COR-L47 (cell line): Measurements from ENCODE around the gene SPSB3.
A peak's percentile ranks its signal among the peaks of the same experiment; 100 is the strongest.

Source experiments
- DNase-seq: peaks from one replicate; lab custom pipeline; 2025; lab: John Stamatoyannopoulos, UW

Gene SPSB3

DNA sequence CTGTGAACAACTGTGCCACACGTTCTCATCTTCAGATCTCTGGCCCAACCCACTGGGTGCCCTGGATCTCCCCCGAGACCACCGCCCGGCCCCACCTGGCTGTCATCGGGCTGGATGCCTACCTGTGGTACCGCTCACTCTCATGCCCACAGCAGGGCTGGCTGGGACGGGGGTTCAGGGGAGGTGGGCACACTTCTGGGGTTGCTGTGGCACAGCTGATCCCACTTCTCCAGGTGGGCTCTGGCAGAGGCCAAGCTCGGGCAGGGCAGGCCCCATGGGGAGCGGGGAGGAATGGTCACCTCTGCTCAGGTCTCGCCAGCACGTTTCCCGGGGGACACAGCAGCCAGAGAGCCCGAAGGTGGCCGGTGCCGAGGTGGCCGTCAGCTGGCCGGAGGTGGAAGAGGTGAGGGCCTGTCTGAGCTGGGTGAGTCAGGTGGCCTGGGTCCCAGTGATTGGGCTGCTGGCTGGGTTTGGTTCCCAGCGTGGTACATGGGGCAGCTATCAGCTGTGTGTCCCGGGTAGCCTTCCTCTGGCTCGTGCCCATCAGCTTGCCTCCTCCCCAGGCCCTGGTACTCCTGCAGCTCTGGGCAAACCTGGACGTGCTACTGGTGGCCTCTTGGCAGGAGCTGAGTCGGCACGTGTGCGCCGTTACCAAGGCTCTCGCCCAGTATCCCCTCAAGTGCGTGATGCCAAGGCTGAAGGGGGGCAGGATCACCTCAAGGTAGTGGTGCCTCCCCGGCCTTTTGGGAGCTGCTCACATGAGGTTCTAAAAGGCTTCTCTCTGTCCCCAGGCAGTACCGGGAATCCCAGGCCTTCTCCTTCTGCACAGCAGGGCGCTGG lies 7.1 kb downstream of the SPSB3 start:
- DNase-seq = no peak

DNA sequence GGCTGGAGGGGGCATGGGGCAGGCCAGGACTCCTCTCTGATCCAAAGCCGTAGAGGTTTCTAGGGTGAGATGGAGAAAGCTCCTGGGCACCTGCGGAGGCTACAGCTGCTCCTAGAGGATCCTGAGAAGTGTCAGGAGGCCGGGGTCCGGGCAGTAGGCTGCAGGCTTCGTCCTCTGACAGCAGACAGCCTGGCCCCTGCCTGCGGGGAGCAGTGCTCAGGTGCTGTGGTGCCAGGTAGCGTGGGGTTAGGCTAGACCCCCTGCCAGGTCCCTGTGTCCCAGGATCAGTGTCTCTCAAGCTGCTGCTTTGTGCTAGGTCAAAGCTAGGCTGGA lies 8.0 kb downstream of the SPSB3 start:
- DNase-seq = no peak

DNA sequence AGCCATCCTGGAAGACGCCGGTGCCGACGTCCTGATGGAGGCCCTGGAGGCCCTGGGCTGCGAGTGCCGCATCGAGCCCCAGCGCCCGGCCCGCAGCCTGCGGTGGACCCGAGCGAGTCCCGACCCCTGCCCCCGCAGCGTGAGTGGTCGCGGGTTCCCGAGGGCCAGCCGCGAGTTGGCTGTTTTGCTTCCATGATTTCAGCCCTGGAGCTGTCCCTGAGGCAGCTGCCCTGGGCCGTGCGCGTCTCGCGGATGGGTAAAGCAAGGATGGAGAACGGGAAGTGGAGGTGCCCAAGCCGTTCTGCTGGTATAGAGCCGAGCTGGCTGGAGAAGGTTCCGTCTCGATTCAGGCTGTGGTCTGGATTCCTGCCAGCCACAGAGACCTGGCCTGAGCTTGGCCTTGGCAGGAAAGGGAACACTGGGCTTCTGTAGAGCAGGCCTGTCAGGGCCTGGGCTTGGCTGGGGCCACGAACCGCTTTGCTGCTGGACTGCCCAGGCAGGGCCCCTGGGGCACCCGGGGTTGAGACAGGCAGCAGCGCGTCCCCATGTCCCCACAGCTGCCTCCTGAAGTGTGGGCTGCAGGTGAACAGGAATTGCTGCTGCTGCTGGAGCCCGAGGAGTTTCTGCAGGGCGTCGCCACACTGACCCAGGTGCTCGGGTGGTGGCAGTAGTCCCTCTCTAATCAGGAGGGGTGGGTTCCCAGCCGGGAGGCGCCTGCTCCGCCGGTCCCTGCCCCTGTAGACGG lies 8.5 kb downstream of the SPSB3 start:
- no peak for DNase-seq

DNA sequence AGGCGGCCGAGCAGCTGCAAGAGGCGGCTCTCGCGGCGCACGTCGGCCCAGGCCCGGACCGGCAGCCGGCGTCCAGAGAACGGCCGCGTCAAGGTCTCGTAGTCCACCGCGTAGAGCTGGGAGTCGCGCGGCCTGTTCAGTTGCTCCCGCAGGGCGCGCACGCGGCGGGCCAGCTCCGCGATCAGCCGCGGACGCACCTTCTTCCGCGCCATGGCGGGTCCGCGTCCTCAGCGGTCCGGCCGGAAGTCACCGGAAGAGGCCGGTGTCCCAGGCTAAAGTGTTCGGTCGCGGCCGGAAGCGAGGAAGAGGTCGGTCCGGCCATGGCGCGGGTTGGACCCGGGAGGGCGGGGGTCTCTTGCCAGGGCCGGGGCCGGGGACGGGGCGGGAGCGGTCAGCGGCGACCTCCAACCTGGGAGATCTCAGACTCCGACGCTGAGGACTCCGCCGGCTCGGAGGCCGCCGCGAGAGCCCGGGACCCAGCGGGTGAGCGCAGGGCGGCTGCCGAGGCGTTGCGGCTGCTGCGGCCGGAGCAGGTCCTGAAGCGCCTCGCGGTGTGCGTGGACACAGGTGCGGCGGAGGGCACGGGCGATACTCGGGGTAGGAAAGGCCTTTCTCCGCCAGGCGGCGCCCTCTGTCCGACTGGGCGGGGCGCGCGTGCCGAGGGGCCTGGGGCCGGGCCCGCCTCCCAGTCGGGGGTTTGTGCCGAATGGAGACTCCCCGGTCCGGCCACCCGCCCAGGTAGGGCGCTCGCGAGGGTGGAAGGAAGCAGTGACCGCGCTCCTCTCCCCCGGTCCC lies 9.3 kb downstream of the SPSB3 start, which contains the start of gene MRPS34:
Gene MRPS34 (minus strand): TSS at position 227 of the 795 bp plus-strand sequence. CDS start 15 bp downstream, at position 212.
- peak; percentile 78 for DNase-seq

DNA sequence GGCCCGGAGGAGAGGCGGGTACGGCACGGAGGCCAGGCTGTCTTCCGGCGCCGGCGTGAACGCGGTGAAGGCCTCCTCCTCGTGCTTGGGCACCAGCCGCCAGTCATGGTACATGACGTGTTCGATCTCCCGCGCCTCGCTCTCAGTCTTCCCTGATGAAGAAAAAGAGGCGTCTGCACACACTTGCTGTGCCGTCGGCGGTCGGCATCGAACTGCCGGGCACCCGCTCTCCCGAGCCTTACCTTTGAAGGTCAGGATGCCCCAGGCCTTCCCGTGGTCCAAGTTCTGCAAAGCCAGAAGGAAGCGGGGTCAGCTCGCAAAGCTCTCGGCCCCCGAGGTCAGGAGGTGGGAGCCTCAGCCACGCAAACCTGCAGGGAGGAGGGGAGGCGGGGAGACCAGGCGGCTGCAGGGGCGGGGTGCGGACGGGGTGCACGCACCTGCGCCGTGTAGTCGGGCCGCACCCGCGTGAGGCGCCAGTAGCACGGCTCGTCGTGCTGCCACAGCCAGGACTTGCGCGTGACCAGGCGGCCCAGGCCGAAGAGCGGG lies 9.9 kb downstream of the SPSB3 start, which contains the start of gene EME2:
Gene EME2 (plus strand): TSS at position 449 of the 546 bp plus-strand sequence. CDS start 418 bp downstream, outside the sequence.
- DNase-seq = no peak

DNA sequence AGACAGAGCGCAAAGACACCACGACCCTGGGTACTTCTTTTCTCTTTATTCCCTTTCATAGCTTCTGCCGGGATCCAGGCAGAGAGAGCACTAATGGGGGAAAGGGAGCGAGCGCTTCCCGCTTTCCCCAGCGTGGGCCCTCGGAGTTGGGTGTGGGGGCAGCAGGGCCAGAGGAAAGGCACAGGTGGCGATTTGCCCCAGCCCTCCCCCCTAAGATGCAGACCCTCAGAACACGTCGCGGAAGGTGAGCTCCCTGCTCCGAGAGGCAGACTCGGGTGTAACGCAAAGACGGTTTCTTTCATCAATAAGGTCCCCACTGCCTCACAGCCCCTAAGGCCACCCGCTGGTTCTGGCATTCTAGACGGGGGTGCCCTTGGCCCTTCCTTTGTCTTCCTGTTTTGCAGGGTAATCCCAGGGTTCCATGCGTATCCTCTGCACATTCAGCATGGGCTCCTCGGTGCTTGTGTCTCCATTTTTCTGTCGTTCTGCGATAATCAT lies 10.5 kb downstream of the SPSB3 start:
- no peak for DNase-seq

DNA sequence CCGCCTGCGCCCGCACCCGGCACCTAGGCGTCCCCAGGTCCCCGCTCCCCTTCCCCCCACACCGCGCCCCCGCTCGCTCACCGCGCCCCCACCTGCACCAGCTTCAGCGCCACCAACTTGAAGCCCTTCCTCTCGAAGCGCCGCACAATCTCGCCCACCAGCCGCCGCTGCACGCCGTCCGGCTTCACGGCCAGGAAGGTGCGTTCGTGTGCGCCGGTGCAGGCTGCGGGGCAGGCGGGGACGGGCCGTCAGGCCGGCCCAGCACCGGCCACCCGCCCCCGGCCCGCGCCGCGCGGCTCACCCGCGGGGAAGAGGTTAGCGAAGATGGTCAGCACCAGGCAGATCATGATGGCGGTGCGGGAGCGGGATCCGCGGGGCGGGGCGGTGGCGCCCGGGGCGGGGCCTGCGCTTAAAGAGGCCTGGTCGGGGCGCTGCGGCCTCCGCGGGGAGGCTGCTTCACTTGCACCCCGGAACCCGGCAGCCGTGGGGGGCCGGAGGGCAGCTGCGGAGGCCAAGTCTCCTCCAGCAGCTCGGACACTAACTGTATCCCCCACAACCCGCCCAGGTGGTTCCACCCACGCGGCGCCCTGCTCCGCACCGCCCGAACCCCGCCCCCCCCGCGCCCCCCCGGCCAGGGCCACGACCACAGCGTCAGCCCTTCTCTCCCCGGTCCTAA lies 11.0 kb downstream of the SPSB3 start, which contains the start of gene NME3:
Gene NME3 (minus strand): TSS at position 356 of the 676 bp plus-strand sequence. CDS start 9 bp downstream, at position 347.
- peak; percentile 30 for DNase-seq

DNA sequence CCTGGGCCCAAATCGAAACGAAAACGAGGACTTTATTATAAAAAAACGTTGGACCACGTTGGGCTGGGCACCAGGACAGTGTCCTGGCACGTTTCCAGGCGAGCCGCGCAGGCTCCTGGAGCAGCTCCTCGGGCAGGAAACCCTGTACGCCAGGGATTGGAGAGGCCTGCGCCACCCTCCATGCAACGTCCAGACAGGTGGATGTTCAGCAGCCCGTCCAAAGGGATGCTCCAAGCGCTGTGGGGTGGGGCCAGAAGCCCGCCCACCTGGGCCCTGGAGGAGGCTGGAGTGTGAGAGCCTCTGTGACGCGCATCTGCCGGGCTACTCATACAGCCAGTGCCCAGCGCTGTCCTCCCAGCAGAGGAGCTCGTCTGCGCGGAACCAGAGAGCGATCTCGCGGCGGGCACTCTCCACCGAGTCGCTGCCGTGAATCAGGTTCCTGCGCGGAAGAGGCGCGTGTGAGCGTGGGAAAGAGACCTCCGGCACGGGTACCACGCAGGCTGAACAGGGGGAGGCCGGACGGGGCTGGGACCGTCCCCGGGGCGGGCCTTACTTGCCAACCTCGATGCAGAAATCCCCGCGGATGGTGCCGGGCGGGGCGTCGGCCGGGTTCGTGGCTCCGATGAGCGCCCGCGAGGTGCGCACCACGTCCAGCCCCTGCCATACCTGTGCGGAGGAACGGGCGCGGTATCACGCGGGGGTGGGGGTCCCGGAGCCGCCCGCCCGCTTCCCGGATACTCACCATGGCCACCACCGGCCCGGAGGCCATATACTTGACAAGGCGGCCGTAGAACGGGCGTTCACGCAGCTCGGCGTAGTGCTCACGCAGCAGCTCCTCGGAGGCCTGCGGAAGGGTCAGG lies 11.8 kb downstream of the SPSB3 start:
- DNase-seq = peak; percentile 75

DNA sequence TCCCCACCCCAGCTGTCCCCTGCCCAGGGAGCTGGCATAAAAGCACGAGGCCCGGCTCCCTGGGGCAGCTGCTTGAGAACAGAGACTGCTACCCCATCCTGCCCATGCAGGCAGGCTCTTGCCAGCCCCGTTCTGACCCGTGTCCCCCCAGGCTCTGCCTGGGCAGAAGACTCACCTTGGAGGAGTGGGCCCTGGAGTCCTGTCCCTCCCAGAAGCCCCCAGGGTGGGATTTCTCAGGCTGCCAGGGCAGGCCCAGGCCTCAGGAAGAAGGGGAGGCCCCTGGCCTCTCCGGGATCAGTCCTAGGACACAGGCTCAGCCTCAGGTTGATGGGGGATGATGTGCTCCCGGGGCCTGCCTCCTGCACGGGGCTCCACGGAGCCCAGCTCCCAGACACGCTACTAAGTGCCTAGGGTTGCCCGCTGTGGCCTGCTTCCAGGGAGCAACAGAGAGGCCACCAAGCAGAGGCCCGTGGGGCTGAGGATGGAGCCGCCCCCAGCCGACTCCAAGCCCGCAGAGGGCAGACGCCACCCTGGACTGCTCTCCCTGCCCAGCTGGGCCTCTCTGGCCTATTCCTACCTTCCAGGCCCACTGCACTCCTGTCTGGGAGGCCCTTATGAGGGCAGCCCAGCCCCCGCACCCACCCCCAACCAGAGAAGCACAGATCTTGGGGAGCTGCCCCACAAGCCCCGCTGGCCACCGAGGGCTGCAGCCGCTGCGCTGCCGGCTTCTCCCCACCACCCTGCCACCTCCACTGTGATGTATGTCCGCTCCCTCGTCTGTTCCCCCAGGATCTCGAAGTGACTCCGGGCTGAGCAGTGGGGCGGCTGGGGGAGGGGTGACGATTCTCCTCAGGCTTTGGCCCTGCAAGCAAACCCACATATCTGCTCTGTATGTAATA lies 12.7 kb downstream of the SPSB3 start:
- no peak for DNase-seq

DNA sequence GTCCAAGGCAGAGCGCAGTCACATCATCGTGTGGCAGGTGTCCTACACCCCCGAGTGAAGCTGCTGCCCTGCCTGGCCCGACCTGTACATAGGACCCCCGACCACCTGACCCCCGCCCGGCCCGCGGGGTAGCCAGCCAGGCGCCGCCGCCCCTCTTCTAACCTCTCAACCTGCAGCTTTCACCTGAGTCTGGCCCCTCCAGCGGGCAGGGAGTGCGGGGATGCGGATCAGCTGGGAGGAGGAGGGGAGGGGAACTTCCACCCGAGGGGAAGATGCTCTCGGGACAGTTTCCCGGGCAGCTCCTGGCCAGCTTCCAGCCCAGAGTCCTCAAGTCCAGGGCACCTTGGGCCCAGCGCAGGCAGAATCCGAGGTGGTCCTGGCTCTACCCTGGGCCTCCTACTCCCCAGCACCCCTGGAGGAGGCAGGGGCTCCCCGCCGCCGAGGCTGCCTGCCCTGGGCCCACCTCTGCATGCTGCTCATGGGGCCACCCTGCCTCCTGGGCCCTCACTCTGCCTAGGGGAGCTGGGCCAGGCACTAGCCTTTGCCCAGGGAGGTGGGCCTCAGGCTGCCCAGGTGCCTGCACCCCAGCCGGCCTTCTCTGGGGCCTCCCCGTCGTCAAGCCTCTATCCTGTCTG lies 13.5 kb downstream of the SPSB3 start:
- no peak for DNase-seq

DNA sequence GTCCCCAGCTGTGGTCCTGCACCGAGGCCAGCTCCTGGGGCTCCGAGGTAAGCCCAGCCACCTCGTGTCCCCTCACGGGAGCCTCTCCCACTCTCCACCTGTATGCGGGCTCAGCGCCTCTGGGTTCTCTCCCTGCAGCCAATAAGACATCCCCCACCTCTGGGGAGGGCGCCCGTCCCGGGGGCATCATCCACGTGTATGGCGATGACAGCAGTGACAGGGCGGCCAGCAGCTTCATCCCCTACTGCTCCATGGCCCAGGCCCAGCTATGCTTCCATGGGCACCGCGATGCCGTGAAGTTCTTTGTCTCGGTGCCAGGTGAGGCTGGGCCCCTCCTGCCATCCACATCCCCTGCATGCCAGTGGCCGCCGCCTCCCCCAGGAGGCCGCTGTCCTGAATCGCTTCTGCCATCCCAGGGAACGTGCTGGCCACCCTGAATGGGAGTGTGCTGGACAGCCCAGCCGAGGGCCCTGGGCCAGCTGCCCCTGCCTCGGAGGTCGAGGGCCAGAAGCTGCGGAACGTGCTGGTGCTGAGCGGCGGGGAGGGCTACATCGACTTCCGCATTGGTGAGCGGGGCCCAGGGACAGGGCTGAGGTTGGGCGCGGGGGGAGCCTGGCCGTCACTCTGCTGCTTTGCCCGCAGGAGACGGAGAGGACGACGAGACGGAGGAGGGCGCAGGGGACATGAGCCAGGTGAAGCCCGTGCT lies 14.2 kb downstream of the SPSB3 start:
- DNase-seq = no peak

DNA sequence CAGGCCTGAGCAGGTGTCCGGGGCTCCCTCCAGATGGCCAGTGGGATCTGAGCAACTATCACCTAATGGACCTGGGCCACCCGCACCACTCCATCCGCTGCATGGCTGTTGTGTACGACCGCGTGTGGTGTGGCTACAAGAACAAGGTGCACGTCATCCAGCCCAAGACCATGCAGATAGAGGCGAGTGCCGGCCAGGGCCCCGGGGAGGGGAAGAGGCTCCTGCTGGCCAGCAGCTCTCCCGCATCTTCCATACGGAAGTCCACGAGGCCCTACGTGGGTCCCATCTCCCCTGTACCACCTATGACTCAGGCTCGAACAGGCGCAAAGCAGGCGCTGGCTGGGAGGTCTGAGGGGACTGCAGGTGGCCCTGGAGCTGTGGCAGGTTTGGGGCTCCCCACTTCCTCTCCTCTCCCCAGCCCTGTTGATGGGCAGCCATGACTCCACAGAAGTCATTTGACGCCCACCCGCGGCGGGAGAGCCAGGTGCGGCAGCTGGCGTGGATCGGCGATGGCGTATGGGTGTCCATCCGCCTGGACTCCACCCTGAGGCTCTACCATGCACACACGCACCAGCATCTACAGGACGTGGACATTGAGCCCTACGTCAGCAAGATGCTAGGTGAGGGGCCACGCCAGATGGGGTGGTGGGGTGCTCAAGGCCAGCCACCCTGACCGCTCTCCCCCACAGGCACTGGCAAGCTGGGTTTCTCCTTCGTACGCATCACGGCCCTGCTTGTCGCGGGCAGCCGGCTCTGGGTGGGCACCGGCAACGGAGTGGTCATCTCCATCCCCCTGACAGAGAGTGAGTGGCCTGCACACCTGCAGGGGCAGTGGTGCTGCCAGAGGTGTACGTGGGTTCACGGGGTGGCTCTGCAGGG lies 15.0 kb downstream of the SPSB3 start:
- no peak for DNase-seq

DNA sequence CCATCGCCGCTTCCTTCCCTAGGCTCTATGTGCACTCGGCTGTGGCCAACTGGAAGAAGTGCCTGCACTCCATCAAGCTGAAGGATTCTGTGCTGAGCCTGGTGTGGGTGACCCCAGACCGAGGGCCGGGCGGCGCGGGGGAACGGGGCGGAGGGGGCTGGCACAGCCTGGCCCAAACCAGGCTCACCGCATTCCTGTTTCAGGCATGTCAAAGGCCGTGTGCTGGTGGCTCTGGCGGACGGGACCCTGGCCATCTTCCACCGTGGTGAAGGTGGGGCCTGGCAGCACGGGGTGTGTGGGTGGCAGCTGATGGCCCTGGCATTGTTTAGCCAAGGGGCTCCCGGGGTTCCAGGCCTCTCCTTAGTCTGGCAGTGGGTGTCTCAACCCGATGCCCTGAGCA lies 15.7 kb downstream of the SPSB3 start:
- no peak for DNase-seq

DNA sequence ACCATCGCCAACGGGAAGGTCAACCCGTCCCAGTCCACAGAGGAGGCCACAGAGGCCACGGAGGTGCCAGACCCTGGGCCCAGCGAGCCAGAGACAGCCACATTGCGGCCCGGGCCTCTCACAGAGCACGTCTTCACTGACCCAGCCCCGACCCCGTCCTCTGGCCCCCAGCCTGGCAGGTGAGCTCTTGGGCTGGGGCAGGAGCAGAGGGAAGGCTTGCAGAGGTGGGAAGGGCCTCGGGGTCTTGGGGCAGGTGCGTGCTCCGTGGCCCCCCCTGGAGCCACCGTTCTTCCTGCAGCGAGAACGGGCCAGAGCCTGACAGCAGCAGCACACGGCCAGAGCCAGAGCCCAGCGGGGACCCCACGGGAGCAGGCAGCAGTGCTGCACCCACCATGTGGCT lies 16.1 kb downstream of the SPSB3 start:
- DNase-seq = no peak

DNA sequence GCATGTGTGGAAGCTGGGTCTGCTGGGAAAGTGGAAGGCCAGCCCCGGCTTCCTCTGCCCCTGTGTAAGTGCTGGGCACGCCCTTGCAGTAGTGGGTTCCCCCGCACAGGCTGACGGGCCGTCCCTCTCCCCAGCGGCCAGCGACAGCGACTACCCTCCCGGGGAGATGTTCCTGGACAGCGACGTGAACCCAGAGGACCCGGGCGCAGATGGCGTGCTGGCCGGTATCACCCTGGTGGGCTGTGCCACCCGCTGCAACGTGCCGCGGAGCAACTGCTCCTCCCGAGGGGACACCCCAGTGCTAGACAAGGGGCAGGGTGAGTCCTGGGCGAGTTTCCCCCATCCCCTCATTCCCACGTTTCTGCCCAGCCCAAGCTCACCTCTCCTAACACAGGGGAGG lies 16.5 kb downstream of the SPSB3 start:
- no peak for DNase-seq

DNA sequence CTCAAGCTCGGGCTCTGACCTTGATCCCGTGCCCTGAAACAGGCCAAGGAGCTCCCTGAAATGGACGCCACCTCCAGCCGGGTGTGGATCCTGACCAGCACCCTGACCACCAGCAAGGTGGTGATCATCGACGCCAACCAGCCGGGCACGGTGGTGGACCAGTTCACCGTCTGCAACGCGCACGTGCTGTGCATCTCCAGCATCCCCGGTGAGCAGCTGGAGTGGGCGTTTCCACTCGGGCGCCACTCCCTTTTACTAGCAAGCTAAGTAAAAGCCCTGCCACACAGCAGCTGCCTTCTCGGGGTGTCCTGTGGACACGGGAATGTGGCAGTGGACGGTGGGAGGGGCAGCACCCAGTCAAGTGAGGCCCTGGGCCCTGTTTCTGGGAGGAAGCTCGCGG lies 17.4 kb downstream of the SPSB3 start:
- DNase-seq = no peak
